ENCODE measurements around the gene AVEN.
"Not testable (repeated sequence)": the region's sequence is repeated elsewhere in the genome, so short reads cannot be mapped to it uniquely, and the experiment has no call there.

Gene AVEN

DNA sequence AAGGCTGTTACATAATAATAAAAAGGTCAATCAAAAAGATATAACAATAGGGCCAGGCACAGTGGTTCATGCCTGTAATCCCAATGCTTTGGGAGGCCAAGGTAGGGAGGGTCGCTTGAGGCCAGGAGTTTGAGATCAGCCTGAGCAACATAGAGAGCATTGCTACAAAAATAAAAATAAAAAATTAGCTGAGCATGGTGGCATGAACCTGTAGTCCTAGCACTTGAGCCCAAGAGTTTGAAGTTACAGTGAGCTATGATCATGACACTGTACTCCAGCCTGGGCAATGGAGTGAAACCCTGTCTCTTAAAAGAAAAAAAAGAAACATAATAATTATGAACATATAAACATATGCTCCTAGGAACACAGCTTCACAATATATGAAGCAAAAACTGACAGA lies 29.3 kb downstream of the AVEN start:
- Histone ChIP-seq H3K9ac (no peak overlapping the region), H3K4me3 (no peak overlapping the region), H3K4me1 (no peaks in the 10 kb centered on the region; a peak in 1 of 20 replicates), H3K9me3 (replicated peaks in 1 of 11) (no peaks in the 10 kb centered on the region), H3K27me3 (no peaks in the 10 kb centered on the region), H3K4me2 (no peak overlapping the region), H3K36me3 (no peaks in the 10 kb centered on the region), H4K20me1 (no peaks in the 10 kb centered on the region; a peak in 1 of 22 replicates), H3K27ac (no peak overlapping the region)
- TF ChIP-seq Cebpa-rat (IDR thresholded peaks at IDR 0.05) = no peak

DNA sequence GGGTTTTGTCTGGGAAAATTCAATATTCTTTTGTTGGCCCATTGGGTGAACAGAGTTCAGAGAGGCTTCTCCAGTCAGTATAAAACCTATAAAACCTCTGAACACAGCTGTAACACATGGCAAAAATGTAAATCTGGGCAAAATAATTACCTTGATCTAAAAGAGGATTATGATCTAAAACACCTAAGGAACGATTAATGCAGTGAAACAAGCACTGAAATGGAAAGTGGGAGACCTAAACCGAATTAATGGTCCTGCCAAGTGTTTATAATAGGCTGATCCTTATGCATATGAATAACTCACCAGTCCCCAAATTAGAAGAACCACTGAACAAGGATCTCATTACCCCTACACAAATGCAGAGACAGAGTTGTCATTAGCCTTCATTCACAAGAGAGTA lies 32.6 kb downstream of the AVEN start:
- 0 out of 22 replicates have a peak, but pooled peaks cover 0 to 4% (median 0%) of the 10 kb centered on the region in 11 experiments for H3K36me3 ChIP-seq
- H3K9ac ChIP-seq = no peak overlapping the region
- H3K4me1 ChIP-seq = no peaks in the 10 kb centered on the region; a peak in 1 of 20 replicates
- H3K4me3 ChIP-seq = no peak overlapping the region
- no peaks in the 10 kb centered on the region; a peak in 1 of 22 replicates for H4K20me1 ChIP-seq
- TF ChIP-seq Cebpa-rat (IDR thresholded peaks at IDR 0.05) = no peak
- H3K27me3 ChIP-seq = no peaks in the 10 kb centered on the region
- no peaks in the 10 kb centered on the region for H3K9me3 ChIP-seq (replicated peaks in 1 of 11)
- no peak overlapping the region for H3K4me2 ChIP-seq
- no peak overlapping the region for H3K27ac ChIP-seq

DNA sequence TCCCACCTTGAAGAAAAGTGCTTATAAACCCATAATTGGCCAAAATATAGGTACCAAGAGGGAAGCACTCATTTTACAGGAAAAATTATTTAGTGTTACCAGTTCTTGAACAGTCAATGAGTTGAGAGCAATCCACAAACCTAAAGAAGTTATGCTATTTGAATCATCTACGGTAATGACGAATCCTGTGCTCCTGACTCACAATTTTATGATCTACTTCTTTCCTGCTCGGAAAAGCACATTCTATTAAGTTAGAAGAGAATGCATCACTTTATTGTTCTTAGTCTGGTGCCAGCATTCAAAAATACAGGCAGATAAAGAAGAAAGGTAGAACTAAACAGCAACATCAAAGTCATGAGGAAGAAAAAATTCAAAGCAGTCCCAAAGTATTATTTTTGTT lies 37.5 kb downstream of the AVEN start:
- no peak overlapping the region for H3K4me2 ChIP-seq
- H3K9ac ChIP-seq = no peak overlapping the region
- no peaks in the 10 kb centered on the region for H3K9me3 ChIP-seq (replicated peaks in 1 of 11)
- no peaks in the 10 kb centered on the region; a peak in 1 of 22 replicates for H4K20me1 ChIP-seq
- TF ChIP-seq Cebpa-rat (IDR thresholded peaks at IDR 0.05) = no peak
- no peaks in the 10 kb centered on the region for H3K27me3 ChIP-seq
- no peak overlapping the region for H3K27ac ChIP-seq
- H3K4me3 ChIP-seq = no peak overlapping the region
- peaks cover 0 to 4% (median 0%) of the 10 kb centered on the region in 11 experiments; a peak in 1 of 22 replicates for H3K36me3 ChIP-seq
- H3K4me1 ChIP-seq = no peaks in the 10 kb centered on the region

DNA sequence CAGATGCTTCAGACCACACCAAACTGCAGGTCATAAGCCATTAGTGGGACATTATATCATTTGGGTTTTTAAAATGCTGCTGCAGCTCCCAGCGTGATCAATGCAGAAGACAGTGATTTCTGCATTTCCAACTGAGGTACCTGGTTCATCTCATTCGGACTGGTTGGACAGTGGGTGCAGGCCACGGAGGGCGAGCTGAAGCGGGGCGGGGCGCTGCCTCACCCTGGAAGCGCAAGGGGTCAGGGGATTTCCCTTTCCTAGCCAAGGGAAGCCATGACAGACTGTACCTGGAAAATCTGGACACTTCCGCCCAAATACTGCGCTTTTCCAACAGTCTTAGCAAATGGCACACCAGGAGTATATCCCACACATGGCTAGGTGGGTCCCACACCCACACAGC lies 43.3 kb downstream of the AVEN start:
- H3K4me1 ChIP-seq; H3K27me3 ChIP-seq; H3K4me2 ChIP-seq; H3K4me3 ChIP-seq; H3K9me3 ChIP-seq (replicated peaks in 1 of 11); H3K27ac ChIP-seq; H3K9ac ChIP-seq; H3K36me3 ChIP-seq: not testable (repeated sequence)
- H4K20me1 ChIP-seq = peaks cover 0 to 12% (median 0%) of the 10 kb centered on the region in 11 experiments; a peak in 3 of 22 replicates

DNA sequence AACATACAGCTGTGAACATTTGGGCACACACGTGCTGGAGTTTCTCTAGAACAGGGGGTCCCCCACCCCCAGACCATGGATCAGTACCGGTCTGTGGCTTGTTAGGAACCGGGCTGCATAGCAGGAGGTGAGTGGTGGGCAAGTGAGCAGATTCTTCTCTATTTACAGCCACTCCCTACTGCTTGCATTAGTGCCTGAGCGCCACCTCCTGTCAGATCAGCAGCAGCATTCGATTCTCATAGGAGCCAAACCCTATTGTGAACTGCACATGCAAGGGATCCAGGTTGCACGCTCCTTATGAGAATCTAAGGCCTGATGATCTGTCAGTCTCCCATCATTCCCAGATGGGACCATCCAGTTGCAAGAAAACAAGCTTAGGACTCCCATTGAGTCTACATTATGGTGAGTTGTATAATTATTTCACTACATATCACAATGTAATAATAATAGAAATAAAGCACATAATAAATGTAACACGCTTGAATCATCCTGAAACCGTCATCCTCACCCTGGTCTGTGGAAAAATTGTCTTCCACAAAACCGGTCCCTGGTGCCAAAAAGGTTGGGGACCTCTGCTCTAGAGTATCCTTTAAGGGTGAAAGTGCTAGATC lies 44.9 kb downstream of the AVEN start:
- H3K4me3 ChIP-seq = no peak overlapping the region
- H3K9me3 ChIP-seq (replicated peaks in 1 of 11) = no peaks in the 10 kb centered on the region
- no peak overlapping the region for H3K9ac ChIP-seq
- H4K20me1 ChIP-seq = peaks cover 0 to 12% (median 0%) of the 10 kb centered on the region in 11 experiments; a peak in 3 of 22 replicates
- H3K4me2 ChIP-seq = no peak overlapping the region
- H3K27ac ChIP-seq = no peak overlapping the region
- no peaks in the 10 kb centered on the region for H3K4me1 ChIP-seq
- no peak for TF ChIP-seq Cebpa-rat (IDR thresholded peaks at IDR 0.05)
- H3K36me3 ChIP-seq = no peaks in the 10 kb centered on the region; a peak in 1 of 22 replicates
- H3K27me3 ChIP-seq = no peaks in the 10 kb centered on the region

DNA sequence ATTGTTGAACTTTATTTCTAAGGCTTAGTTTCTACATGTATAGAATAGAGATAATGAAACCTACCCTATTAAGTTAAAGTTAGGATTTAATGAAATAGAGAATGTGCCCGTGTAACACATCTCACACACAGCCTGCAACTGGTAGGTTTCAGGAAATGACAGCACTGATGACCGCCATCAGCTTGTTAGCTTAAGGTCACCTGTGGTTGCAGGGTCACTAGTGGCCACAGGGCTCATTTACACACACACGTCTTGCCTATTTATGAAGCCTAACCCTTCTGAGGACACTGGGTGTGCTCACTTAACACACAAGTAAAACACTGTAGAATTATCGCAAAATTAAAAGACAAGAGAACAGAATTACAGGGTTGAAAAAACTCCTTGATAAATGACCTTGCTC lies 50.6 kb downstream of the AVEN start:
- no peak overlapping the region for H3K9ac ChIP-seq
- peaks cover 0 to 4% (median 0%) of the 10 kb centered on the region in 10 experiments; a peak in 1 of 20 replicates for H3K4me1 ChIP-seq
- H3K4me2 ChIP-seq = no peak overlapping the region
- no peak overlapping the region for H3K4me3 ChIP-seq
- no peaks in the 10 kb centered on the region for H3K27me3 ChIP-seq
- H4K20me1 ChIP-seq = peaks cover 0 to 8% (median 0%) of the 10 kb centered on the region in 11 experiments; a peak in 6 of 22 replicates
- H3K27ac ChIP-seq = no peak overlapping the region
- H3K36me3 ChIP-seq = no peaks in the 10 kb centered on the region
- no peaks in the 10 kb centered on the region for H3K9me3 ChIP-seq (replicated peaks in 1 of 11)
- TF ChIP-seq Cebpa-rat (IDR thresholded peaks at IDR 0.05) = no peak

DNA sequence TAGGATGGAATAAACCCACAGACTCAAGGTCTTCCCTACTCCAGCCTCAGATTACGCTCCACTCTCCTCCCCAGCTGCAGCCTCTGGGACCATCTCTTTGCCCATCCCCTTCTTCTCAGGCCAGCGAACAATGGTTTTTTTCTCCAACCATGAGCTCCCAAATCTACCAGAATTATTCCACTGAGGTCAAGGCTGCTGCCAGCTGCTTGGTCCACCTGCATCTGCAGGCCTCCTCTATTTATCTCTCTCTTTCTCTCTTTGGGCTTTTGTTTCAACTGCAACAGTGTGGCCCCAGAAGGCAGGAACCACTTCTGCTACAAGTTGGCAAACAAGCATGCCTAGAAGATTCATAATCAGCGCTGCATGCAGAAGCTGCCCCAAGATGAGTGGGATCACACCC lies 51.6 kb downstream of the AVEN start:
- TF ChIP-seq Cebpa-rat (IDR thresholded peaks at IDR 0.05) = no peak
- peaks cover 0 to 4% (median 0%) of the 10 kb centered on the region in 10 experiments; a peak in 1 of 20 replicates for H3K4me1 ChIP-seq
- H3K27me3 ChIP-seq = no peaks in the 10 kb centered on the region
- no peak overlapping the region for H3K27ac ChIP-seq
- H3K4me3 ChIP-seq = no peak overlapping the region
- no peak overlapping the region for H3K4me2 ChIP-seq
- peaks cover 0 to 8% (median 0%) of the 10 kb centered on the region in 11 experiments; a peak in 6 of 22 replicates for H4K20me1 ChIP-seq
- H3K36me3 ChIP-seq = no peaks in the 10 kb centered on the region
- H3K9ac ChIP-seq = no peak overlapping the region
- H3K9me3 ChIP-seq (replicated peaks in 1 of 11) = no peaks in the 10 kb centered on the region

DNA sequence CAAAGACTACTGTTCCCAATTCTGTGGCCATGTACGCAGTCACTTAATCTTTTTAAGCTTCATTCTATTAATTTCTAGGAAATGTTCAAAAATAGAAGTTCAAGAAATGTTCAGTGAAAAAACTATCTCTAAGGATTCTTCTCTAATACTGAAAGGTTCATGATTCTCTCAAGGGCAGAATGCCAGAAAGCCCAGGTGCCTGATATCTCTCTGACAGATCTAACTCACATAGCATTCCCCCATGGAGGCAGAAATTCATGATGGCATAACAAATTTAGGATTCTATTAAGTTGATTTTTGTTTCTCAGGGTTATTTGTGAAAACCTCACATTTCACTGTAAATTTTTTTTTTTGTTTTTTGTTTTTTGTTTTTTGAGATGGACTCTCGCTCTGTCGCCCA lies 53.3 kb downstream of the AVEN start:
- peaks cover 0 to 8% (median 0%) of the 10 kb centered on the region in 11 experiments; a peak in 6 of 22 replicates for H4K20me1 ChIP-seq
- peaks cover 0 to 4% (median 0%) of the 10 kb centered on the region in 10 experiments; a peak in 1 of 20 replicates for H3K4me1 ChIP-seq
- no peak overlapping the region for H3K4me3 ChIP-seq
- no peaks in the 10 kb centered on the region for H3K9me3 ChIP-seq (replicated peaks in 1 of 11)
- H3K9ac ChIP-seq = no peak overlapping the region
- TF ChIP-seq Cebpa-rat (IDR thresholded peaks at IDR 0.05) = no peak
- H3K36me3 ChIP-seq = no peaks in the 10 kb centered on the region
- no peak overlapping the region for H3K4me2 ChIP-seq
- no peaks in the 10 kb centered on the region for H3K27me3 ChIP-seq
- H3K27ac ChIP-seq = no peak overlapping the region

DNA sequence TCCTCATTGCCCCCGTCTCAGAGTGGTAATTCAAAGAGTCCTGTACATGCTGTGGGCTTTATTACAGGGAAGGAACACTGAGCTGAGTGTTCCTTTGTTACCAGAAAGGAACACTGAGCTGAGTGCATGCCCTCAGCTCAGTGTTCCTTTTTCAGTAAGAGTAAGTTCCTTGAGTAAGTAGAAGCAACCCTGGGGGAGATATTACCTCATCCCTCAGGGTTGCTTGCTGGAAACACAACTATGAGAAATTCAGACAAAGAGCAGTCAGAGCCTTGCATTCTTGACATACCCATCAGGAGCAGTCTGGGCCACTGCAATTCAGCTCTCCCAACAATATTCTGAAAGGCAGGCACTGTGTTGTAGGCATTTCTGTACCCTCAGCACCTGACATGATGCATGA lies 53.7 kb downstream of the AVEN start:
- no peak for TF ChIP-seq Cebpa-rat (IDR thresholded peaks at IDR 0.05)
- Histone ChIP-seq H3K27ac (no peak overlapping the region), H3K36me3 (no peaks in the 10 kb centered on the region), H3K4me3 (no peak overlapping the region), H3K4me1 (peaks cover 0 to 4% (median 0%) of the 10 kb centered on the region in 10 experiments; a peak in 1 of 20 replicates), H3K9ac (no peak overlapping the region), H3K27me3 (no peaks in the 10 kb centered on the region), H3K9me3 (replicated peaks in 1 of 11) (no peaks in the 10 kb centered on the region), H4K20me1 (peaks cover 0 to 11% (median 0%) of the 10 kb centered on the region in 11 experiments; a peak in 6 of 22 replicates), H3K4me2 (no peak overlapping the region)

DNA sequence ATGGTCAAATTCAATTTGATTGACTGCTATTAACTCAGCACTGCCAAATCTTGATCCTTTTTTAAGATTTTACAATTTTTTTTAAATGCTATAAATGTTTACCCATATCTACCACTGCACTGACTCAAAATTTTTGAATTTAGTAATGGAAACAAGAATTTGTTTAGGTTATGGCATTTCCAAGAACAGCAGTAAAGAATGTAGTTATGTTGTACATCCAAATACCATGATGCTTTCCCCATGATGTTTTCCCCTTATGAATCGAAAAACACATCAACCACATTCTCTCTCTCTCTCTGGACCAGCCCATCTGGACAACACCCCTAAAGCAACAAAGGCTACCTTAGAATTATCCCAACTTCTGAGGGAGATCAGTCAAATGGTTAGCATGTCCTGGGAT lies 56.5 kb downstream of the AVEN start:
- Histone ChIP-seq H3K4me3 (no peak overlapping the region), H3K9me3 (replicated peaks in 1 of 11) (no peaks in the 10 kb centered on the region), H3K27ac (no peak overlapping the region), H3K9ac (no peak overlapping the region), H3K36me3 (no peaks in the 10 kb centered on the region), H3K4me2 (no peak overlapping the region), H4K20me1 (peaks cover 0 to 11% (median 0%) of the 10 kb centered on the region in 11 experiments; a peak in 5 of 22 replicates), H3K4me1 (peaks cover 0 to 2% (median 0%) of the 10 kb centered on the region in 10 experiments; a peak in 1 of 20 replicates), H3K27me3 (no peaks in the 10 kb centered on the region)
- no peak for TF ChIP-seq Cebpa-rat (IDR thresholded peaks at IDR 0.05)

Data from BLaER1 treated with 17β-estradiol and CSF1 and Interleukin-3, amounts not matched to agents 10 nM and 100 nM (cell line).